ENCODE measurements around the gene ZNF385C.

GRCh38 chr17:42142371-42142896, 44.2 kb upstream of the ZNF385C start:
- no peak for TF ChIP-seq JUNB (IDR thresholded peaks at IDR 0.05)
- no peak for TF ChIP-seq POLR2A (IDR thresholded peaks at IDR 0.05; ENCODE audit: low read length)
- TF ChIP-seq, protein P1, sequence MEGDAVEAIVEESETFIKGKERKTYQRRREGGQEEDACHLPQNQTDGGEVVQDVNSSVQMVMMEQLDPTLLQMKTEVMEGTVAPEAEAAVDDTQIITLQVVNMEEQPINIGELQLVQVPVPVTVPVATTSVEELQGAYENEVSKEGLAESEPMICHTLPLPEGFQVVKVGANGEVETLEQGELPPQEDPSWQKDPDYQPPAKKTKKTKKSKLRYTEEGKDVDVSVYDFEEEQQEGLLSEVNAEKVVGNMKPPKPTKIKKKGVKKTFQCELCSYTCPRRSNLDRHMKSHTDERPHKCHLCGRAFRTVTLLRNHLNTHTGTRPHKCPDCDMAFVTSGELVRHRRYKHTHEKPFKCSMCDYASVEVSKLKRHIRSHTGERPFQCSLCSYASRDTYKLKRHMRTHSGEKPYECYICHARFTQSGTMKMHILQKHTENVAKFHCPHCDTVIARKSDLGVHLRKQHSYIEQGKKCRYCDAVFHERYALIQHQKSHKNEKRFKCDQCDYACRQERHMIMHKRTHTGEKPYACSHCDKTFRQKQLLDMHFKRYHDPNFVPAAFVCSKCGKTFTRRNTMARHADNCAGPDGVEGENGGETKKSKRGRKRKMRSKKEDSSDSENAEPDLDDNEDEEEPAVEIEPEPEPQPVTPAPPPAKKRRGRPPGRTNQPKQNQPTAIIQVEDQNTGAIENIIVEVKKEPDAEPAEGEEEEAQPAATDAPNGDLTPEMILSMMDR (IDR thresholded peaks at IDR 0.05) = no peak
- TF ChIP-seq USF2 (IDR thresholded peaks at IDR 0.05) = no peak
- TF ChIP-seq GATA3 (IDR thresholded peaks at IDR 0.05; ENCODE audit: borderline replicate concordance) = no peak
- TF ChIP-seq RAD21 (conservative IDR thresholded peaks at IDR 0.05 in 1 of 2, IDR thresholded peaks at IDR 0.05 in 1 of 2) = no peak
- no peak for TF ChIP-seq ZSCAN20 (CRISPR knock-in tag; IDR thresholded peaks at IDR 0.05)
- TF ChIP-seq EP300 (IDR thresholded peaks at IDR 0.05) = no peak
- TF ChIP-seq ESRRA (IDR thresholded peaks at IDR 0.05; ENCODE audit: borderline replicate concordance, low read length) = no peak
- TF ChIP-seq, protein P2, sequence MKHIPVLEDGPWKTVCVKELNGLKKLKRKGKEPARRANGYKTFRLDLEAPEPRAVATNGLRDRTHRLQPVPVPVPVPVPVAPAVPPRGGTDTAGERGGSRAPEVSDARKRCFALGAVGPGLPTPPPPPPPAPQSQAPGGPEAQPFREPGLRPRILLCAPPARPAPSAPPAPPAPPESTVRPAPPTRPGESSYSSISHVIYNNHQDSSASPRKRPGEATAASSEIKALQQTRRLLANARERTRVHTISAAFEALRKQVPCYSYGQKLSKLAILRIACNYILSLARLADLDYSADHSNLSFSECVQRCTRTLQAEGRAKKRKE (CRISPR knock-in tag; IDR thresholded peaks at IDR 0.05; ENCODE audit: low read depth) = no peak
- TF ChIP-seq JUN (IDR thresholded peaks at IDR 0.05) = no peak
- no peak for TF ChIP-seq HDAC2 (IDR thresholded peaks at IDR 0.05)
- TF ChIP-seq NFE2L2 (conservative IDR thresholded peaks at IDR 0.05; ENCODE audit: low read length) = no peak
- TF ChIP-seq, protein P3, sequence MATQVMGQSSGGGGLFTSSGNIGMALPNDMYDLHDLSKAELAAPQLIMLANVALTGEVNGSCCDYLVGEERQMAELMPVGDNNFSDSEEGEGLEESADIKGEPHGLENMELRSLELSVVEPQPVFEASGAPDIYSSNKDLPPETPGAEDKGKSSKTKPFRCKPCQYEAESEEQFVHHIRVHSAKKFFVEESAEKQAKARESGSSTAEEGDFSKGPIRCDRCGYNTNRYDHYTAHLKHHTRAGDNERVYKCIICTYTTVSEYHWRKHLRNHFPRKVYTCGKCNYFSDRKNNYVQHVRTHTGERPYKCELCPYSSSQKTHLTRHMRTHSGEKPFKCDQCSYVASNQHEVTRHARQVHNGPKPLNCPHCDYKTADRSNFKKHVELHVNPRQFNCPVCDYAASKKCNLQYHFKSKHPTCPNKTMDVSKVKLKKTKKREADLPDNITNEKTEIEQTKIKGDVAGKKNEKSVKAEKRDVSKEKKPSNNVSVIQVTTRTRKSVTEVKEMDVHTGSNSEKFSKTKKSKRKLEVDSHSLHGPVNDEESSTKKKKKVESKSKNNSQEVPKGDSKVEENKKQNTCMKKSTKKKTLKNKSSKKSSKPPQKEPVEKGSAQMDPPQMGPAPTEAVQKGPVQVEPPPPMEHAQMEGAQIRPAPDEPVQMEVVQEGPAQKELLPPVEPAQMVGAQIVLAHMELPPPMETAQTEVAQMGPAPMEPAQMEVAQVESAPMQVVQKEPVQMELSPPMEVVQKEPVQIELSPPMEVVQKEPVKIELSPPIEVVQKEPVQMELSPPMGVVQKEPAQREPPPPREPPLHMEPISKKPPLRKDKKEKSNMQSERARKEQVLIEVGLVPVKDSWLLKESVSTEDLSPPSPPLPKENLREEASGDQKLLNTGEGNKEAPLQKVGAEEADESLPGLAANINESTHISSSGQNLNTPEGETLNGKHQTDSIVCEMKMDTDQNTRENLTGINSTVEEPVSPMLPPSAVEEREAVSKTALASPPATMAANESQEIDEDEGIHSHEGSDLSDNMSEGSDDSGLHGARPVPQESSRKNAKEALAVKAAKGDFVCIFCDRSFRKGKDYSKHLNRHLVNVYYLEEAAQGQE (IDR thresholded peaks at IDR 0.05) = no peak
